GM12873 (cell line): Measurements from ENCODE around the gene CDKN2AIPNL.

Experiments
- CTCF ChIP-seq: IDR thresholded peaks from 2 replicates; pipeline ENCODE4 v1.5.1; 2012; ENCODE audit warnings: low read depth, mild to moderate bottlenecking, moderate library complexity, low read length, control low read depth; ENCODE audit not compliant: insufficient read depth; ENCODE audit errors: missing control alignments

Gene CDKN2AIPNL

DNA sequence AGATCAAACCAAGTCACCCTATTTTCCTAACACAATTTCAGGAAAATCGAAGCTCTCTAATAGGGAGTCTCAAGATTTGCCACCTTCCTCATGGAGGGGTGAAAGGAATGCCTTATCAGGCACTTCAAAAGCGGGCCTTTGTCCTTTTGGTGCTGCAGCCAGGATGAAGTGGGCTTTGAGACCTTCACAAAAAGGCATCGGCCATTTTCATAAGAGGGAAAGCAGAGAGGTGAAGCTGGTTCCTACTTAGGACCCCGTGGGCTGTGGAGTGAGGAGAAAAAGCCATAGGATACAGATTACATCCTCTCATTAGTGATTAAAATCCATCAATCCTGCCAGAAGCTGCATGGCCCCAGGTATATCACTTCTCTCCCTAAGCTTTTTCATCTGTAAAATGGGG, 859 bp downstream of the CDKN2AIPNL start:
- no peak for TF ChIP-seq CTCF

- no peak for TF ChIP-seq CTCF
These were observed 2.4 kb downstream of the CDKN2AIPNL start for GRCh38 chr5:134409321-134409720.

- TF ChIP-seq CTCF: no peak
These were observed 5.3 kb downstream of the CDKN2AIPNL start for GRCh38 chr5:134406390-134406789.

GRCh38 chr5:134403951-134404350, 7.7 kb downstream of the CDKN2AIPNL start:
- TF ChIP-seq CTCF: no peak

DNA sequence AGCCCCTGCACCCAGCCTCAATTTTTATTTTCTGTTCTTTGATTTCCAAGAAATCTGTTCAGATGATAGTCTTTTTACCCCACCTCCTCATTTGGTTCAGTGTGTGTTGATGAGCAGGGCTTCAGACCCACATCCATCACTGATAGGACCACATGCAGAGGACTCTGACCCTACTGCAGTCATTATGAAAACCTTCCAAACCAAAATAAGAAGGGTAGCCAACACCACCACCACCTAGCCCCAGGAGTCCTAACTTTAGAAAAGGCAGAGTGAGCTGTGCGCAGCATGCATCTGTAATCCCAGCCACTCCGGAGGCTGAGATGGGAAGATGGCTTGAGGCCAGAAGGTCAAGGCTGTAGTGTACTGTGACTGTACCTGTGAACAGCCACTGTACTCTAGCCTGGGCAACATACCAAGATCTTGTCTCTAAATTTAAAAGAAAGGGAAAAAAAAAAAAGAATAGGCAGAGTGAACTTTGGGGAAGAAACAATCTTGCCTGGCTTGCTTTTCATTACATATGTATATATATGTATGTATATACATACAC, 13.0 kb downstream of the CDKN2AIPNL start:
- no peak for TF ChIP-seq CTCF

GRCh38 chr5:134397196-134397595, 14.5 kb downstream of the CDKN2AIPNL start:
- TF ChIP-seq CTCF: no peak

DNA sequence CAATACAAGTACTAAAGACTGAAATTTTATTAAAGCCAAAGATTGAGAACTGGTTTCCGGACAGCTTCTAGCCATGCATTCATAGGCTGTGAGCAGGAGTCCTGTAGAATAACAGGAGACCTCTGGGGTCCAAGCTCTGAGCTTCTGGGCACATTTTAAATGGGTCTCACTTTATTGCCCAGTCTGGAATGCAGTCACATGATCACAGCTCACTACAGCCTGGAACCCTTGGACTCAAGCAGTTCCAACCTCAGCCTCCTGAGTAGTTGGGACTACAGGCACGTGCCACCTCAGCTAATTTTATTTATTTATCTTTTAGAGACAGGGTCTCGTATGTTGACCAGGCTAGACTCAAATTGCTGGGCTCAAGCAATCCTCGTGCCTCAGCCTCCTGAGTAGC, 15.4 kb downstream of the CDKN2AIPNL start:
- TF ChIP-seq CTCF: no peak
